ENCODE measurements around the gene AIFM2.
"Not testable (repeated sequence)": the region's sequence is repeated elsewhere in the genome, so short reads cannot be mapped to it uniquely, and the experiment has no call there.

The AIFM2 gene

GRCh38 chr10:70160798-70161197 lies 28.2 kb upstream of the AIFM2 start:
- Mint-ChIP-seq H3K4me3 (no peak overlapping the region), H3K27me3 (ENCODE audit: low read depth) (no peaks in the 10 kb centered on the region), H3K9me3 (no peaks in the 10 kb centered on the region), H3K27ac (no peak overlapping the region), H3K4me1 (ENCODE audit: low read depth) (peaks cover 33% of the 10 kb centered on the region), H3K36me3 (ENCODE audit: low read depth) (peaks cover 48% of the 10 kb centered on the region)

GRCh38 chr10:70159366-70159765 lies 26.7 kb upstream of the AIFM2 start:
- not testable (repeated sequence) for H3K27me3 Mint-ChIP-seq (ENCODE audit: low read depth)

DNA sequence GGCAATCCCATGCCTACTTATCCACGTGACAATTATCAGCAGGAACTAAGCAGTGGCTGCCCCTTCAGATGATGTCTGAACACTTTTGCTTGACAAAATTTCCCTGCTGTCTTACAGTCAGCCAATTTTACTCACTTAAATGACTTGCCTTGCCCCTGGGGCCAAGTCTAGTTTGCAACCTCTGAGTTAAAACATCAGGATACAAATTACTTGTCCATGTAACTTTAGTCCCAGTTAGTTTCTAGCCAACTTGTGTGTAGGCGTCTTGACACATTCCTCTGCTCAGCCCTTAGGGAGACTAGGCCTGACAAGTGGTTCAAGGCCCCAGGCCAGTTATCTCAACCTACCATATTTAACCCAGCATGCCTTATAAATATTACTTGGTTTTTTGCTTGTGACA lies 25.5 kb upstream of the AIFM2 start:
- Mint-ChIP-seq H3K27ac (no peak overlapping the region), H3K27me3 (ENCODE audit: low read depth) (no peaks in the 10 kb centered on the region), H3K4me1 (ENCODE audit: low read depth) (peaks cover 18% of the 10 kb centered on the region), H3K4me3 (no peak overlapping the region), H3K9me3 (no peaks in the 10 kb centered on the region), H3K36me3 (ENCODE audit: low read depth) (peaks cover 54% of the 10 kb centered on the region)

More at GRCh38 chr10:70159366-70159765, 26.7 kb upstream of the AIFM2 start:
- H3K27ac Mint-ChIP-seq, H3K4me3 Mint-ChIP-seq, H3K9me3 Mint-ChIP-seq: not testable (repeated sequence)
- Mint-ChIP-seq H3K36me3 (ENCODE audit: low read depth) (peaks cover 54% of the 10 kb centered on the region), H3K4me1 (ENCODE audit: low read depth) (peaks cover 30% of the 10 kb centered on the region)

DNA sequence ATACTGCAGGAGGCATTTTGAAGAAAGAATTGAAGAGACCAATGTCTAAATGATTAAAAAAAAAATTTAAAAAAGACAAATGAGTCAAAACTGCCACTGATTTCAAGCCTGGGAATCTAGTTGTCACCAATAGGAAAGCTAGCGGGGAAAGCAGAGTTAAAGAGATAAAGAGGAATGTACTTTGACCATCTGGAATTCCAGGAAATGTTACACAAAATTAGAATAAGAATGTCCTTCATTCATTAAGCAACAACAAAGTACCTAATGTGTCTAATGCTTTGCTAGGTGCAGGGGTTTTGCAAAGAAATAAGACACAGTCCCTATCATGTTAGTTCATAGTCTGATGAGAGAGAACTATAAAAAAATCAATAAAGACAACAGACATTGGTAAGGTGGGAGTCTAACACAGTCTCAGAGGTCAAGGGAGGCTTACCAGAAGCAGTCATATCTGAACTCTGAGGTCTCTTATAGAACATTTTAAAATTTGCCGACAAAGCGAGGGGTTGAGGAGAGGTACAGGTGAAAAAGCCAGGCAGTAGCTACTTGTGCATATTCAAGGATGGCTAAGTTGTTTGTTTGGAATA lies 22.7 kb upstream of the AIFM2 start:
- H3K9me3 Mint-ChIP-seq = no peaks in the 10 kb centered on the region
- H3K36me3 Mint-ChIP-seq (ENCODE audit: low read depth) = peaks cover 57% of the 10 kb centered on the region
- no peak overlapping the region for H3K4me3 Mint-ChIP-seq
- no peaks in the 10 kb centered on the region for H3K4me1 Mint-ChIP-seq (ENCODE audit: low read depth)
- H3K27ac Mint-ChIP-seq = no peak overlapping the region
- H3K27me3 Mint-ChIP-seq (ENCODE audit: low read depth) = no peaks in the 10 kb centered on the region

GRCh38 chr10:70148516-70148915 lies 15.9 kb upstream of the AIFM2 start:
- Mint-ChIP-seq H3K27me3 (ENCODE audit: low read depth) (no peaks in the 10 kb centered on the region), H3K27ac (no peak overlapping the region), H3K9me3 (no peaks in the 10 kb centered on the region), H3K36me3 (ENCODE audit: low read depth) (peaks cover 28% of the 10 kb centered on the region), H3K4me3 (no peak overlapping the region), H3K4me1 (ENCODE audit: low read depth) (peaks cover 10% of the 10 kb centered on the region)

DNA sequence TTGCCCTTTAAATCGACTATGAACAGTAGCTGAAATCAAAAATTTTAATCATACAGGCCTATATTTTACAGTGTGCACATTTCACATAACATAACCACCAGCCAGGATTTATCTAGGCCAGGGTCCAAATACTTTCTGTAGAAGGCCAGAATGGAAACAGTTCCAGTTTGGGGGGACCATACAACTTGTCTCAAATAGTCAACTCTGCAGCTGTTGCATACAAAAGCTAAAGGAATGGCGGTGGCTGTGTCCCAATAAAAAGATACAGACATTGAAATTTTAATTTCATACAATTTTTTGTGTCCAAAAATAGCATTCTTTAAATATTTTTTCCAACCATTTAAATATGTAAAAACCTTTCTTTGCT lies 14.6 kb upstream of the AIFM2 start:
- H3K36me3 Mint-ChIP-seq (ENCODE audit: low read depth) = peaks cover 18% of the 10 kb centered on the region
- no peak overlapping the region for H3K4me3 Mint-ChIP-seq
- no peaks in the 10 kb centered on the region for H3K9me3 Mint-ChIP-seq
- H3K27me3 Mint-ChIP-seq (ENCODE audit: low read depth) = no peaks in the 10 kb centered on the region
- peaks cover 10% of the 10 kb centered on the region for H3K4me1 Mint-ChIP-seq (ENCODE audit: low read depth)
- H3K27ac Mint-ChIP-seq = peak overlapping the region; percentile 92

DNA sequence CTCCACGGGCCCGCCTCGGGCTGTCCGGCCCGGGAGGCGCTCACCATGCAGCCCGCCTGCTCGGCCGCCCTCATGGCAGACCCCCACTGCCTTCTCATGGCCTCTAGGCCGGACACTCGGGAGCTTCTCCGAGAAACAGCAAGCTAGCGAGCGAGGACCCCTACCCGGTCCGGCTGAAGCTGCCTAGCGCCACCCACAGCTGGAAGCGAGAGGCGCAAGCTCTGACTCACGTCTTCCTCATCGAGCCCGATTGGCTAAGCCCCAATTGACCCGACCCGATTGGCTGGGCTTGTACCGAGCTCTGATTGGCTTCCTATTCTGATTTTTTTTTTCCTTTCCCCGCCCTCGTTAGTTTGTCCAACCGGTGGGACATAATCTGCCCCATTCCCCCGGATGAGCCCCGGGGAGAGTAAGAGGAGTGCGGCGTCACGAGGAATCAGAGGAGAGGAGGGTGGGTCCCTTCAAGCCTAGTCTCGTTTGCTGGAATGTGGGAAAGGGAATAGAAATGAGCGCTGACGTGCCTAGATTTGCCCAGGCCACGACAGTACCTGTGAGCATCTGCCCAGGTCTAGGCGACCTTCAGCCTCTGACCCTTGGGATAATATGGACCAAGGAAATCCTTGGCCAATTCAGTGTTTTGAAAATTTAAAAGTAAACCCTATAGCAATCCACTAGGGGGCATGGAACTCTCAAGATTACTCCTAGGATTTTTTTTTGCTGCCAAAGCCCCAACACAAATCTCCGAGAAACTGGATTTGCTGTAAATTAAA lies 14.0 kb upstream of the AIFM2 start, which contains the start of gene TYSND1:
Gene TYSND1, minus strand, starts transcription at position 212 of the 770 bp plus-strand sequence. Its CDS starts 114 bp downstream, at position 98.
- Mint-ChIP-seq H3K4me1 (ENCODE audit: low read depth) (peaks cover 10% of the 10 kb centered on the region), H3K27ac (peak within 1 kb of the TSS; percentile 96), H3K9me3 (no peaks in the 10 kb centered on the region), H3K4me3 (peak within 1 kb of the TSS; percentile 91), H3K27me3 (ENCODE audit: low read depth) (no peaks in the 10 kb centered on the region), H3K36me3 (ENCODE audit: low read depth) (peaks cover 14% of the 10 kb centered on the region)

DNA sequence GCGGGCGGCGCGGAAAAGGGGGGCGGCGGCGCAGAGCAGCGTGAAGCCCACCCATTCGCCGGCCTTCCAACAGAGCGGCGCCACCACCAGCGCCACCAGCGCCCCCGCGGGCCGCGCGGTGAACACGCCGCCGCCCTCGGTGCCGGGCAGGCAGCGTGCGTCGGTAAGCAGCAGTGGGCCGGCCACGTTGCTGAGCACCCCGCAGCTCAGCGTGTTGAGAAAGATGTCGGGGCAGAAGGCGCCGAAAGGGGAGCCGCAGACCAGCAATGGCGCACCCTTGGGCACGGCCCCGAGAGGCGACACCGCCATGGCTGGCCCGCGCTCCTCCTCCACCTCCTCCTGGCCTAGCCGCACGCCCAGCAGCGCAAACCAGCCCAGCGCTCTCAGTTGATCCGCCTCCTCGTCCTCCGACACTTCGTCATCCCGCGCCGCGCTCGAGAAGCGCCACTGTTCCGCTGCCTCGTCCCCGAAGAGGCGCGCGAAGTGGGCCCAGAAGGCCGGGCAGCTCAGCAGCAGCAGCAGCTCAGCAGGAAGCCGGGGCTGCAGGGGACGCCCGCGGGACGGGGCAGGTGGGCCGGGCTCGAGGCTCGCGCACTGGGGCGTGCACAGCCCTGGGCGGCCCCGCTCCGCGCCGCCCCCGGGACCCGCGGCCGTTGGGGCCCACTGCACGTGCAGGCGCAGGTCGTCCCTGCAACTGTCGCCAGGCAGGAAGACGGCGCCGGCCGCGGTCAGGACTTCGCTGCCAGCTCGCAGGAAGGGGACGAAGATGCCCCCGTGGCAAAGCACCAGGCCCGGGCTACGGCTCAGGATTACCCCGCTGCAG lies 13.3 kb upstream of the AIFM2 start:
- peaks cover 10% of the 10 kb centered on the region for H3K36me3 Mint-ChIP-seq (ENCODE audit: low read depth)
- peak overlapping the region; percentile 91 for H3K4me3 Mint-ChIP-seq
- H3K27me3 Mint-ChIP-seq (ENCODE audit: low read depth) = no peaks in the 10 kb centered on the region
- no peaks in the 10 kb centered on the region for H3K9me3 Mint-ChIP-seq
- peaks cover 10% of the 10 kb centered on the region for H3K4me1 Mint-ChIP-seq (ENCODE audit: low read depth)
- peak overlapping the region; percentile 96 for H3K27ac Mint-ChIP-seq

DNA sequence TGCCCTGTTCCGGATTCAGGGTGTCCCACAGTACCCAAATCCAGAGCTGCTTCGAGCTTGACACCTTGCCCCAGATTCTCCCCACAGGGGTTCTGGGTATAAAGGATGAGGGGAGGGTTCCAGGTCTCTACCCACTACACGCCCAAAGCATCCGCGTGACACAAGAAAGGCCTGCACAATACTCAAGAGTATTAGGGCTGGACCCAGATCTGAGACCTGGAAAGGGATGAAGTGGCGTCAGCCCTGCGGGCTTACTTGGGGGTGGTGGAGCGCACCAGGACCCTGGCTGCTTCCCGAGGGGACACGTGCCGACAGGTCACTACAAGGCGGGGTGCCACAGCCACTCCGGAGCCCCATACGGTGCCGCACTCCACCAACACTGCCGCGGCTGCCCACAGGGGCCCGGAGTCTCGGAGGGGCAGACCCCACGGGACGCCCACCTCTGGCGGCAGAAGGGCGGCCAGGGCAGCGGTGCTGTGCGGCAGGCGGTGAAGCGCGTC lies 12.6 kb upstream of the AIFM2 start:
- Mint-ChIP-seq H3K27ac (peak overlapping the region; percentile 76), H3K4me3 (peak overlapping the region; percentile 72), H3K27me3 (ENCODE audit: low read depth) (no peaks in the 10 kb centered on the region), H3K9me3 (no peaks in the 10 kb centered on the region), H3K36me3 (ENCODE audit: low read depth) (peaks cover 7% of the 10 kb centered on the region), H3K4me1 (ENCODE audit: low read depth) (peaks cover 10% of the 10 kb centered on the region)

DNA sequence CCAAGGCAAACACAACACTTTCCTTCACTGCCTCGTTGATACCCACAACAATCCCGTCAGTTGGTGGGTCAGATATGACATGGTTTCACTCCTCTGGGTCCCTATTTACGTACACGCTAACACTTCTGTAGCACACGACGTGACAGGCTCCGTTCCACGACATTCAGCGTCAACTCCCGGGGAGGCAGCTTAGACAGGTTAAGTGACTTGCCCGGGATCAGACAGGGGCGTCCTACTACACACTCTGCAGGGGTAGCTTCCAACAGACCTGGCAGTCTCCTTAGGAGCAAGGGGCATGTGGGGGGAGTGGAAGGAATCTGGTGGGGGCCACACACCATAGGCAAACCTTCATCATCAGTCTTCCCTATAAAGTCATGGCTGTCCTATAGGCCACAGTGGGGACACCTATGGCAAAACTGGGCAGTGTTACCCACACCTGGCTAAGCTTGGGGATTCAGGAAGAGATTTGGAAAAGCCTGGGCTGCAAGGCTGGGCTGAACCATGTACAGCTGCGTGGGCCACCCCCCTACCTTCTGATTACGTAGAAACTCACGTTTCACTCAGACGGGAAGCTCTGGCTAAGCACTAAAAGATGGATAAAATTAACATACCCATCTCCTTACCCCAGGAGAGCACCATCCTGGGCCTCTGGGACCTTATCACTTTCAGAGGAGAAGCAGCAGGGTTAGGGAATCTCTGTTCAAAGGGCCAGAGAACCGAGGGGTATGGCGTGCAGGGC lies 11.9 kb upstream of the AIFM2 start:
- Mint-ChIP-seq H3K27ac (peak overlapping the region; percentile 52), H3K36me3 (ENCODE audit: low read depth) (peaks cover 2% of the 10 kb centered on the region), H3K27me3 (ENCODE audit: low read depth) (no peaks in the 10 kb centered on the region), H3K4me3 (peak overlapping the region; percentile 72), H3K9me3 (no peaks in the 10 kb centered on the region), H3K4me1 (ENCODE audit: low read depth) (peaks cover 10% of the 10 kb centered on the region)

DNA sequence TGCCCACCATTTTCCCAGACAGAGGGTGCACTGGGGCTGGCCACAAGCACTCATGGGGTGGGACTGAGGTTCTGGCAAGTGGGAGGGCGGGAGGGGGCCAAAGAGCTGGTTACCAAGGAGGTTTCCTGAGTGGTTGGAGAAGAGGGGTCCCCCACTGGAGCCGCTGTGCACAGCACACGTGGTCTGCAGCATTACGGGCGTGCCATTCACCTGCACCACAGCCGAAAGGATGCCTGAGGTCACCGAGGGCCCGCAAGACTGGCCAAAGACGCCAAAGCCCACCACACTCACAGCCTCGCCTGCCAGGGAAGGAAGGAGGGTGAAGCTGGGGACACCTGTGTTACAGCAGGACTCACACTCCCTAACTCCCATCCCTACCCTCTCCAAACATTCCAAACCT lies 9.9 kb upstream of the AIFM2 start:
- no peak overlapping the region for H3K4me3 Mint-ChIP-seq
- H3K27me3 Mint-ChIP-seq (ENCODE audit: low read depth) = no peaks in the 10 kb centered on the region
- no peaks in the 10 kb centered on the region for H3K9me3 Mint-ChIP-seq
- H3K27ac Mint-ChIP-seq = no peak overlapping the region
- H3K4me1 Mint-ChIP-seq (ENCODE audit: low read depth) = peaks cover 8% of the 10 kb centered on the region
- H3K36me3 Mint-ChIP-seq (ENCODE audit: low read depth) = no peaks in the 10 kb centered on the region

DNA sequence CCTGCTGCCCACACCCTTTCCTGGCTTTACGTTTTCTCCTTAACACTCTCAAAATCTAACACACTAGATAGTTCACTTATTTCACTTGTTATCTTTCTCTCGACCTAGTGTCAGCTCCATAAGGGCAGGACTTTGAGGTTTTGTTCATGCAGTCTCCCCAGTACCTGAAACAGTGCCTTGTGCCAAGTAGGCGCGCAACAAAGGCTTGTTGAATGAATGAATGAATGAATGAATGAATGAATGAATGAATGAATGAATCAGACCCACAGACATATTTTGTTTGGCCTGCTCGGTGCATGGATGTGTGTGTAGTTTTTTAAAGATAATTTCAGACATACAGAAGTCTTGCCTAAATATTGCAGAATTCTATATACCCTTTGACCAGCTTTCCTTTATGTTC lies 7.7 kb upstream of the AIFM2 start:
- H3K36me3 Mint-ChIP-seq (ENCODE audit: low read depth) = peaks cover 2% of the 10 kb centered on the region
- H3K27ac Mint-ChIP-seq = no peak overlapping the region
- H3K4me3 Mint-ChIP-seq = no peak overlapping the region
- no peaks in the 10 kb centered on the region for H3K27me3 Mint-ChIP-seq (ENCODE audit: low read depth)
- H3K9me3 Mint-ChIP-seq = no peaks in the 10 kb centered on the region
- peaks cover 7% of the 10 kb centered on the region for H3K4me1 Mint-ChIP-seq (ENCODE audit: low read depth)

- Mint-ChIP-seq H3K27me3 (ENCODE audit: low read depth) (no peaks in the 10 kb centered on the region), H3K27ac (no peak overlapping the region), H3K4me1 (ENCODE audit: low read depth) (peaks cover 7% of the 10 kb centered on the region), H3K9me3 (no peaks in the 10 kb centered on the region), H3K36me3 (ENCODE audit: low read depth) (peaks cover 2% of the 10 kb centered on the region), H3K4me3 (no peak overlapping the region)
These were observed 7.3 kb upstream of the AIFM2 start for GRCh38 chr10:70139997-70140250.

Measured in T-helper 1 cell treated with Interleukin-12 subunit alpha and Interleukin-12 subunit beta and Interleukin-4 antibody, amounts not matched to agents 30 μg/mL and 1 μg/mL, for 36 hours (primary cell).